HEK293 (cell line): Measurements from ENCODE around the gene BAK1.

Source experiments
- CTCF ChIA-PET: fragments of 350-600 bp; formaldehyde crosslinking; extraction: SDS; loops from one replicate; lab custom pipeline; 2021; ENCODE audit warnings: antibody characterized with exemption; lab: Yijun Ruan, JAX
- POLR2A ChIA-PET: fragments of 300-600 bp; formaldehyde crosslinking; extraction: SDS; loops from one replicate; lab custom pipeline; 2020; ENCODE audit warnings: antibody characterized with exemption, inconsistent platforms; lab: Yijun Ruan, JAX
- H3K27ac ChIP-seq: fragments of 200-500 bp; sonication (Bioruptor generic); 2 replicates; pipeline ENCODE4 v1.5.1; 2014; ENCODE audit warnings: low read depth, low read length, control low read depth, inconsistent platforms; ENCODE audit errors: extremely low read depth
- H3K36me3 ChIP-seq, 2 experiments: fragments of 200-500 bp in 1 of 2; sonication (Bioruptor generic) in 1 of 2; 1 replicate in 1 of 2; 2 replicates in 1 of 2; pipeline ENCODE4 v1.5.1; 2014 to 2017; ENCODE audit warnings: inconsistent platforms in 2 of 2, low read length in 2 of 2; ENCODE audit not compliant: control insufficient read depth in 2 of 2, insufficient read depth in 1 of 2
- H3K4me1 ChIP-seq: fragments of 200-500 bp; sonication (Bioruptor generic); 2 replicates; pipeline ENCODE4 v1.5.1; 2014; ENCODE audit warnings: mild to moderate bottlenecking, low read length, inconsistent platforms; ENCODE audit not compliant: control insufficient read depth, insufficient read depth
- H3K4me3 ChIP-seq: 2 replicates; pipeline ENCODE4 v1.5.1; 2011; ENCODE audit warnings: low read depth, mild to moderate bottlenecking, control low read depth, low read length, moderate library complexity
- H3K9me3 ChIP-seq: fragments of 200-500 bp; sonication (Bioruptor generic); 2 replicates; pipeline ENCODE4 v1.5.1; 2014; ENCODE audit warnings: low read depth, low read length, inconsistent platforms; ENCODE audit not compliant: control insufficient read depth, insufficient read depth
- HOXD13 ChIP-seq: sonication (generic); formaldehyde crosslinking; IDR thresholded peaks from 2 replicates; pipeline ENCODE4 v1.8.0; 2022; ENCODE audit warnings: missing genetic modification reagents, borderline replicate concordance
- MEIS1 ChIP-seq: sonication (generic); formaldehyde crosslinking; IDR thresholded peaks from 2 replicates; pipeline ENCODE4 v1.8.1; 2022; ENCODE audit warnings: missing genetic modification reagents, mild to moderate bottlenecking, borderline replicate concordance
- MYNN ChIP-seq: fragments of 450-650 bp; formaldehyde crosslinking; IDR thresholded peaks from 2 replicates; pipeline ENCODE4 v1.5.1; 2016; ENCODE audit warnings: missing biosample characterization, missing genetic modification characterization, borderline replicate concordance
- SP7 ChIP-seq: fragments of 450-650 bp; formaldehyde crosslinking; IDR thresholded peaks from 2 replicates; pipeline ENCODE4 v1.5.1; 2016; ENCODE audit warnings: missing biosample characterization, missing genetic modification characterization
- ZBTB48 ChIP-seq: fragments of 450-650 bp; formaldehyde crosslinking; IDR thresholded peaks from 2 replicates; pipeline ENCODE4 v1.5.1; 2016; ENCODE audit warnings: missing biosample characterization, missing genetic modification characterization
- ZNF24 ChIP-seq: fragments of 450-650 bp; formaldehyde crosslinking; IDR thresholded peaks from 2 replicates; pipeline ENCODE4 v1.5.1; 2016; ENCODE audit warnings: missing biosample characterization, missing genetic modification characterization
- ZNF624 ChIP-seq: fragments of 450-650 bp; formaldehyde crosslinking; IDR thresholded peaks from 2 replicates; pipeline ENCODE4 v1.5.1; 2017; ENCODE audit warnings: missing biosample characterization, missing genetic modification characterization
- ZNF664 ChIP-seq: fragments of 450-650 bp; formaldehyde crosslinking; IDR thresholded peaks from 2 replicates; pipeline ENCODE4 v1.5.1; 2016; ENCODE audit warnings: missing biosample characterization, missing genetic modification characterization
- ZNF677 ChIP-seq: fragments of 450-650 bp; IDR thresholded peaks from 2 replicates; pipeline ENCODE4 v1.5.0; 2018; ENCODE audit warnings: missing biosample characterization, mild to moderate bottlenecking, missing genetic modification characterization, moderate library complexity
- ZNF747 ChIP-seq: fragments of 450-650 bp; formaldehyde crosslinking; IDR thresholded peaks from 2 replicates; pipeline ENCODE4 v1.5.1; 2016; ENCODE audit warnings: missing biosample characterization, missing genetic modification characterization
- ZNF76 ChIP-seq: fragments of 450-650 bp; formaldehyde crosslinking; IDR thresholded peaks from 2 replicates; pipeline ENCODE4; 2016; ENCODE audit warnings: low read depth, missing biosample characterization, missing genetic modification characterization, borderline replicate concordance
- ZSCAN16 ChIP-seq: fragments of 450-650 bp; formaldehyde crosslinking; IDR thresholded peaks from 2 replicates; pipeline ENCODE4 v1.5.1; 2016; ENCODE audit warnings: missing biosample characterization, missing genetic modification characterization
- ZSCAN30 ChIP-seq: fragments of 450-650 bp; IDR thresholded peaks from 2 replicates; pipeline ENCODE4 v1.5.1; 2018; ENCODE audit warnings: missing biosample characterization, mild to moderate bottlenecking, missing genetic modification characterization, moderate library complexity
- TF ChIP-seq, protein P1 (sequence below): fragments of 450-650 bp; formaldehyde crosslinking; IDR thresholded peaks from 2 replicates; pipeline ENCODE4 v1.5.1; 2016; ENCODE audit warnings: missing biosample characterization, missing genetic modification characterization
- TF ChIP-seq, protein P2 (sequence below): fragments of 450-650 bp; IDR thresholded peaks from 2 replicates; pipeline ENCODE4 v1.5.1; 2018; ENCODE audit warnings: missing biosample characterization, missing genetic modification characterization
- TF ChIP-seq, protein P3 (sequence below): fragments of 450-650 bp; formaldehyde crosslinking; IDR thresholded peaks from 2 replicates; pipeline ENCODE4 v1.5.1; 2016; ENCODE audit warnings: missing biosample characterization, missing genetic modification characterization
- TF ChIP-seq, protein P4 (sequence below): fragments of 450-650 bp; formaldehyde crosslinking; IDR thresholded peaks from 2 replicates; pipeline ENCODE4 v1.5.1; 2016; ENCODE audit warnings: missing biosample characterization, missing genetic modification characterization
- TF ChIP-seq, protein P5 (sequence below): fragments of 450-650 bp; formaldehyde crosslinking; IDR thresholded peaks from 2 replicates; pipeline ENCODE4 v1.5.1; 2017; ENCODE audit warnings: missing biosample characterization, missing genetic modification characterization
- TF ChIP-seq, protein P6 (sequence below): fragments of 450-650 bp; formaldehyde crosslinking; IDR thresholded peaks from 2 replicates; pipeline ENCODE4 v1.5.1; 2016; ENCODE audit warnings: missing biosample characterization, missing genetic modification characterization

Gene BAK1

DNA sequence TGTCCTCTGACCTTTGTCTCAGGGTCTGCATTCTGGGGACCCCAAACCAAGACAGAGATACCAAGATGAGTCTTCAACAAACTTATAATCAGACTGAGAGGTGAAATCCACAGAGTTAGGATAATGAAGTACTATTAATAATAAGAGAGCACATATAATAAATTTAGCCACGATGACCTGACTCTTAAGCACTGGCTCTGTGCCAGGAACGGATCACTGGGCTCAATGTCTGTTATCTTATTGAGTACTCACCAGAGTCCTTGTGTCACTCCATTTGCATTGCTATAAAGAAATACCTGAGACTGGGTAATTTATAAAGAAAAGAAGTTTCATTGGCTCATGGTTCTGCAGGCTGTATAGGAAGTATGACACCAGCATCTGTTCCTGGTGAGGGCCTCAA, 22.1 kb upstream of the BAK1 start:
- CTCF ChIA-PET = interaction anchor here (2.0 kb wide), 1 partner anchor 12 kb away, joined by 10 read pairs; no protein-coding TSS in a partner anchor
- H3K27ac ChIP-seq = no peak overlapping the region
- no peaks in the 10 kb centered on the region for H3K4me1 ChIP-seq
- H3K36me3 ChIP-seq = no peaks in the 10 kb centered on the region
- no peaks in the 10 kb centered on the region for H3K9me3 ChIP-seq
- TF ChIP-seq MYNN (tag by site-specific recombination) (no peak), SP7 (tag by site-specific recombination) (no peak), ZBTB48 (tag by site-specific recombination) (no peak), ZSCAN30 (no peak), ZNF624 (tag by site-specific recombination) (no peak), HOXD13 (CRISPR knock-in tag) (no peak), ZNF76 (tag by site-specific recombination) (no peak), ZNF747 (tag by site-specific recombination) (no peak), ZNF664 (tag by site-specific recombination) (no peak), ZSCAN16 (tag by site-specific recombination) (no peak), ZNF677 (no peak), ZNF24 (tag by site-specific recombination) (no peak), MEIS1 (CRISPR knock-in tag) (no peak)
- TF ChIP-seq, protein P1, sequence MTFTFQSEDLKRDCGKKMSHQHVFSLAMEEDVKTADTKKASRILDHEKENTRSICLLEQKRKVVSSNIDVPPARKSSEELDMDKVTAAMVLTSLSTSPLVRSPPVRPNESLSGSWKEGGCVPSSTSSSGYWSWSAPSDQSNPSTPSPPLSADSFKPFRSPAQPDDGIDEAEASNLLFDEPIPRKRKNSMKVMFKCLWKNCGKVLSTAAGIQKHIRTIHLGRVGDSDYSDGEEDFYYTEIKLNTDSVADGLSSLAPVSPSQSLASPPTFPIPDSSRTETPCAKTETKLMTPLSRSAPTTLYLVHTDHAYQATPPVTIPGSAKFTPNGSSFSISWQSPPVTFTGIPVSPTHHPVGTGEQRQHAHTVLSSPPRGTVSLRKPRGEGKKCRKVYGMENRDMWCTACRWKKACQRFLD (tag by site-specific recombination) = no peak
- TF ChIP-seq, protein P2, sequence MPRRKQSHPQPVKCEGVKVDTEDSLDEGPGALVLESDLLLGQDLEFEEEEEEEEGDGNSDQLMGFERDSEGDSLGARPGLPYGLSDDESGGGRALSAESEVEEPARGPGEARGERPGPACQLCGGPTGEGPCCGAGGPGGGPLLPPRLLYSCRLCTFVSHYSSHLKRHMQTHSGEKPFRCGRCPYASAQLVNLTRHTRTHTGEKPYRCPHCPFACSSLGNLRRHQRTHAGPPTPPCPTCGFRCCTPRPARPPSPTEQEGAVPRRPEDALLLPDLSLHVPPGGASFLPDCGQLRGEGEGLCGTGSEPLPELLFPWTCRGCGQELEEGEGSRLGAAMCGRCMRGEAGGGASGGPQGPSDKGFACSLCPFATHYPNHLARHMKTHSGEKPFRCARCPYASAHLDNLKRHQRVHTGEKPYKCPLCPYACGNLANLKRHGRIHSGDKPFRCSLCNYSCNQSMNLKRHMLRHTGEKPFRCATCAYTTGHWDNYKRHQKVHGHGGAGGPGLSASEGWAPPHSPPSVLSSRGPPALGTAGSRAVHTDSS (tag by site-specific recombination) = no peak
- TF ChIP-seq, protein P3, sequence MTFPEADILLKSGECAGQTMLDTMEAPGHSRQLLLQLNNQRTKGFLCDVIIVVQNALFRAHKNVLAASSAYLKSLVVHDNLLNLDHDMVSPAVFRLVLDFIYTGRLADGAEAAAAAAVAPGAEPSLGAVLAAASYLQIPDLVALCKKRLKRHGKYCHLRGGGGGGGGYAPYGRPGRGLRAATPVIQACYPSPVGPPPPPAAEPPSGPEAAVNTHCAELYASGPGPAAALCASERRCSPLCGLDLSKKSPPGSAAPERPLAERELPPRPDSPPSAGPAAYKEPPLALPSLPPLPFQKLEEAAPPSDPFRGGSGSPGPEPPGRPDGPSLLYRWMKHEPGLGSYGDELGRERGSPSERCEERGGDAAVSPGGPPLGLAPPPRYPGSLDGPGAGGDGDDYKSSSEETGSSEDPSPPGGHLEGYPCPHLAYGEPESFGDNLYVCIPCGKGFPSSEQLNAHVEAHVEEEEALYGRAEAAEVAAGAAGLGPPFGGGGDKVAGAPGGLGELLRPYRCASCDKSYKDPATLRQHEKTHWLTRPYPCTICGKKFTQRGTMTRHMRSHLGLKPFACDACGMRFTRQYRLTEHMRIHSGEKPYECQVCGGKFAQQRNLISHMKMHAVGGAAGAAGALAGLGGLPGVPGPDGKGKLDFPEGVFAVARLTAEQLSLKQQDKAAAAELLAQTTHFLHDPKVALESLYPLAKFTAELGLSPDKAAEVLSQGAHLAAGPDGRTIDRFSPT = no peak
- TF ChIP-seq, protein P4, sequence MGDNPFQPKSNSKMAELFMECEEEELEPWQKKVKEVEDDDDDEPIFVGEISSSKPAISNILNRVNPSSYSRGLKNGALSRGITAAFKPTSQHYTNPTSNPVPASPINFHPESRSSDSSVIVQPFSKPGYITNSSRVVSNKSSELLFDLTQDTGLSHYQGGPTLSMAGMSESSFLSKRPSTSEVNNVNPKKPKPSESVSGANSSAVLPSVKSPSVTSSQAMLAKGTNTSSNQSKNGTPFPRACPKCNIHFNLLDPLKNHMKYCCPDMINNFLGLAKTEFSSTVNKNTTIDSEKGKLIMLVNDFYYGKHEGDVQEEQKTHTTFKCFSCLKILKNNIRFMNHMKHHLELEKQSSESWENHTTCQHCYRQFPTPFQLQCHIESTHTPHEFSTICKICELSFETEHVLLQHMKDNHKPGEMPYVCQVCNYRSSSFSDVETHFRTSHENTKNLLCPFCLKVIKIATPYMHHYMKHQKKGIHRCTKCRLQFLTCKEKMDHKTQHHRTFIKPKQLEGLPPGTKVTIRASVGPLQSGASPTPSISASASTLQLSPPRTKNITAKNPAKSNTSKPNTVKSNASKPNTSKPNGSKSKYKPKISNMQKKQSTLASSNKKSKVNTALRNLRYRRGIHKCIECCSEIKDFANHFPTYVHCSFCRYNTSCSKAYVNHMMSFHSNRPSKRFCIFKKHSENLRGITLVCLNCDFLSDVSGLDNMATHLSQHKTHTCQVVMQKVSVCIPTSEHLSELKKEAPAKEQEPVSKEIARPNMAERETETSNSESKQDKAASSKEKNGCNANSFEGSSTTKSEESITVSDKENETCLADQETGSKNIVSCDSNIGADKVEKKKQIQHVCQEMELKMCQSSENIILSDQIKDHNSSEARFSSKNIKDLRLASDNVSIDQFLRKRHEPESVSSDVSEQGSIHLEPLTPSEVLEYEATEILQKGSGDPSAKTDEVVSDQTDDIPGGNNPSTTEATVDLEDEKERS = no peak
- TF ChIP-seq, protein P5, sequence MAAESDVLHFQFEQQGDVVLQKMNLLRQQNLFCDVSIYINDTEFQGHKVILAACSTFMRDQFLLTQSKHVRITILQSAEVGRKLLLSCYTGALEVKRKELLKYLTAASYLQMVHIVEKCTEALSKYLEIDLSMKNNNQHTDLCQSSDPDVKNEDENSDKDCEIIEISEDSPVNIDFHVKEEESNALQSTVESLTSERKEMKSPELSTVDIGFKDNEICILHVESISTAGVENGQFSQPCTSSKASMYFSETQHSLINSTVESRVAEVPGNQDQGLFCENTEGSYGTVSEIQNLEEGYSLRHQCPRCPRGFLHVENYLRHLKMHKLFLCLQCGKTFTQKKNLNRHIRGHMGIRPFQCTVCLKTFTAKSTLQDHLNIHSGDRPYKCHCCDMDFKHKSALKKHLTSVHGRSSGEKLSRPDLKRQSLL = no peak
- TF ChIP-seq, protein P6, sequence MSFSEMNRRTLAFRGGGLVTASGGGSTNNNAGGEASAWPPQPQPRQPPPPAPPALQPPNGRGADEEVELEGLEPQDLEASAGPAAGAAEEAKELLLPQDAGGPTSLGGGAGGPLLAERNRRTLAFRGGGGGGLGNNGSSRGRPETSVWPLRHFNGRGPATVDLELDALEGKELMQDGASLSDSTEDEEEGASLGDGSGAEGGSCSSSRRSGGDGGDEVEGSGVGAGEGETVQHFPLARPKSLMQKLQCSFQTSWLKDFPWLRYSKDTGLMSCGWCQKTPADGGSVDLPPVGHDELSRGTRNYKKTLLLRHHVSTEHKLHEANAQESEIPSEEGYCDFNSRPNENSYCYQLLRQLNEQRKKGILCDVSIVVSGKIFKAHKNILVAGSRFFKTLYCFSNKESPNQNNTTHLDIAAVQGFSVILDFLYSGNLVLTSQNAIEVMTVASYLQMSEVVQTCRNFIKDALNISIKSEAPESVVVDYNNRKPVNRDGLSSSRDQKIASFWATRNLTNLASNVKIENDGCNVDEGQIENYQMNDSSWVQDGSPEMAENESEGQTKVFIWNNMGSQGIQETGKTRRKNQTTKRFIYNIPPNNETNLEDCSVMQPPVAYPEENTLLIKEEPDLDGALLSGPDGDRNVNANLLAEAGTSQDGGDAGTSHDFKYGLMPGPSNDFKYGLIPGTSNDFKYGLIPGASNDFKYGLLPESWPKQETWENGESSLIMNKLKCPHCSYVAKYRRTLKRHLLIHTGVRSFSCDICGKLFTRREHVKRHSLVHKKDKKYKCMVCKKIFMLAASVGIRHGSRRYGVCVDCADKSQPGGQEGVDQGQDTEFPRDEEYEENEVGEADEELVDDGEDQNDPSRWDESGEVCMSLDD (tag by site-specific recombination) = no peak
- no peak overlapping the region for H3K4me3 ChIP-seq
- POLR2A ChIA-PET = interaction anchor here (0.9 kb wide), 1 partner anchor 169 kb away, joined by 3 read pairs; no protein-coding TSS in a partner anchor
